WERI-Rb-1 (cell line): ENCODE results near the gene CHDH.

ENCODE experiments used
- DNase-seq: peaks from one replicate; pipeline ENCODE4 v3.0.0-alpha.2; 2020
- H3K27ac ChIP-seq: fragments of 250-450 bp; sonication (Bioruptor Pico); 2 replicates; pipeline ENCODE4 v1.5.1; 2020; ENCODE audit warnings: mild to moderate bottlenecking, moderate library complexity
- H3K27me3 ChIP-seq: fragments of 250-450 bp; sonication (Bioruptor Pico); 2 replicates; pipeline ENCODE4 v1.5.1; 2021; ENCODE audit warnings: mild to moderate bottlenecking, low read depth, moderate library complexity; ENCODE audit not compliant: insufficient read depth, severe bottlenecking
- H3K36me3 ChIP-seq: fragments of 250-450 bp; sonication (Bioruptor Pico); 2 replicates; pipeline ENCODE4 v1.5.1; 2020; ENCODE audit warnings: mild to moderate bottlenecking, moderate library complexity
- H3K4me3 ChIP-seq: 2 replicates; pipeline ENCODE4 v1.5.1; 2011; ENCODE audit warnings: low read depth, mild to moderate bottlenecking, control low read depth, low read length
- H3K9me3 ChIP-seq: fragments of 250-450 bp; sonication (Bioruptor Pico); 2 replicates; pipeline ENCODE4 v1.5.1; 2021; ENCODE audit warnings: mild to moderate bottlenecking, moderate library complexity; ENCODE audit not compliant: severe bottlenecking
- CTCF ChIP-seq: IDR thresholded peaks from 2 replicates; pipeline ENCODE4 v1.5.1; 2011; ENCODE audit warnings: low read depth, mild to moderate bottlenecking, control low read depth, inconsistent platforms, low read length

CHDH gene

GRCh38 chr3:53807117-53807810 lies 39.0 kb downstream of the CHDH start:
- no peak for TF ChIP-seq CTCF
- no peaks in the 10 kb centered on the region for H3K9me3 ChIP-seq
- H3K36me3 ChIP-seq = no peaks in the 10 kb centered on the region
- DNase-seq = no peak
- no peaks in the 10 kb centered on the region for H3K27me3 ChIP-seq
- no peak overlapping the region for H3K4me3 ChIP-seq
- H3K27ac ChIP-seq = no peak overlapping the region

- Histone ChIP-seq H3K9me3 (no peaks in the 10 kb centered on the region), H3K27me3 (no peaks in the 10 kb centered on the region), H3K4me3 (no peak overlapping the region), H3K27ac (no peak overlapping the region), H3K36me3 (no peaks in the 10 kb centered on the region)
- no peak for TF ChIP-seq CTCF
- DNase-seq = no peak
Measured at GRCh38 chr3:53806182-53807116, 39.8 kb downstream of the CHDH start.

- no peak overlapping the region for H3K27ac ChIP-seq
- no peak for TF ChIP-seq CTCF
- H3K36me3 ChIP-seq = no peaks in the 10 kb centered on the region
- H3K9me3 ChIP-seq = no peaks in the 10 kb centered on the region
- no peak for DNase-seq
- no peak overlapping the region for H3K4me3 ChIP-seq
- H3K27me3 ChIP-seq = no peaks in the 10 kb centered on the region
Measured at GRCh38 chr3:53805463-53806159, 40.6 kb downstream of the CHDH start.

- no peak for TF ChIP-seq CTCF
- H3K27ac ChIP-seq = no peak overlapping the region
- no peaks in the 10 kb centered on the region for H3K9me3 ChIP-seq
- H3K4me3 ChIP-seq = no peak overlapping the region
- DNase-seq = no peak
- H3K36me3 ChIP-seq = no peaks in the 10 kb centered on the region
- H3K27me3 ChIP-seq = no peaks in the 10 kb centered on the region
Measured at GRCh38 chr3:53804697-53805462, 41.3 kb downstream of the CHDH start.
